GM11168 (cell line): ENCODE results near the gene TIGIT.

ENCODE experiments used
- in situ Hi-C: fragments of 300-500 bp; cut with MboI; formaldehyde crosslinking; loops from one replicate; pipeline ENCODE4 v1.12.0; 2022; ENCODE audit warnings: low sequenced_read_pairs; ENCODE audit not compliant: unreplicated experiment

The TIGIT gene

DNA sequence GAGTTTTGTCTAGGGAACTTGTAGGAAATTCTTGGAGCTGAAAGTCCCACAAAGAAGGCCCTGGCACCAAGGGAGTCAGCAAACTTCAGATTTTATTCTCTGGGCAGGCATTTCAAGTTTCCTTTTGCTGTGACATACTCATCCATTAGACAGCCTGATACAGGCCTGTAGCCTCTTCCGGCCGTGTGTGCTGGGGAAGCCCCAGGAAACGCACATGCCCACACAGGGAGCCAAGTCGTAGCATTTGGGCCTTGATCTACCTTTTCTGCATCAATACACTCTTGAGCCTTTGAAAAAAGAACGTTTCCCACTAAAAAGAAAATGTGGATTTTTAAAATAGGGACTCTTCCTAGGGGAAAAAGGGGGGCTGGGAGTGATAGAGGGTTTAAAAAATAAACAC is 15.0 kb downstream of the TIGIT start:
- in situ Hi-C loops: no loop called here

DNA sequence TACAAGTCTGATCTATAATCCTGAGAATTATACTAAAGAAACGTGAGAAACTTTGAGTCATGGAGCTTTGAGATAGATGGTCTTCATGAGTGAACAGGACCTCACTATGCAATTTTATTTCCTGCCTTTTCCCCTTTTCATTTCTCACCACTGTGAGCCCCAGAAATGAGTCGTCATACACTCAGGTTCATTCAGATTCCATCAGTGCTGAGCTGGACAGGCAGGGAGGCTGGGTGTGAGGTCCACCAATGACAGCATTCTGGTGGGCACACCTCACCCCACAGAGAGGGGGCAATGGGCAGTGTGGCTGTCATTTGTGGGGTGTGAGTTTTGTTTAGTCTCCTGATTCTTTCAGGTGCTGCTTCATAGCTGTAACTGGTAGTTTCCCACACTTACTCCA is 16.9 kb downstream of the TIGIT start:
- in situ Hi-C loops: no loop called here

DNA sequence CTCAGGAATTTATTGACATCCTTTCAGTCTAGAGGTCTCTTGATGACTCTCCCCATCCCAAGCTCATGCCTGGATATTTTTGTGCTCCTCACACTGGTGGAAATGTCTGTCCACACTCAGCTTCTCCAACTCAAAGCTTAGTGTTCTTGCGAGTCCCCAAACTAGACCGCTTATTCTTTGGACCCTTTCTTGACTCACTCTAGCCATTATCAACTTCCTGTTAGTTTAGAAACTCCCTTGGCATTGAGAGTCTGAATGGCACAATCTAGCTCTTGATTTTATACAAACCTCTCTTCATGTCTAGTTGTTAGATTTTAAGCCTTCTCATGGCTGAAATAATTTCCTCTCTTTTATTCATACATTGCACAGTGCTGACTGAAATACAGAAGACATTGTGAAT is 19.6 kb downstream of the TIGIT start:
- in situ Hi-C loops: no loop called here

DNA sequence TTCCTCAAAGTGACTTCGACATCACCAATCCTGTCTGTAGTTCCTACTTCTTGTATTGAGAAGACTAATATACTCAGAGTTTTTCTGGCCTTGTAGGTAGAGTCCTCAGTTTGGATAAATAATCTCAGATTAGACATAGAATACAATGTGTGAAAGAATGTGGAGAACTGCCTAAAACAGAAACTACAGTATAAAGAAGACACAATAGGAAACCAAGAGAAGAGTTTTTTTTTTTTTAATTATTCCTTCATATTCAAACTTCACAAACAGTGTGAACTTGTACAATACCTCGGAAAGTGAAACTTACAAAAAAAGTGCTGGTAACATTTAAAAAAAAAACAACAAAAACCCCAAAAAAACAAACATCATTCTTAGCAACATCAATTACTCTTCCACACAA is 20.5 kb downstream of the TIGIT start:
- in situ Hi-C loops: no loop called here

DNA sequence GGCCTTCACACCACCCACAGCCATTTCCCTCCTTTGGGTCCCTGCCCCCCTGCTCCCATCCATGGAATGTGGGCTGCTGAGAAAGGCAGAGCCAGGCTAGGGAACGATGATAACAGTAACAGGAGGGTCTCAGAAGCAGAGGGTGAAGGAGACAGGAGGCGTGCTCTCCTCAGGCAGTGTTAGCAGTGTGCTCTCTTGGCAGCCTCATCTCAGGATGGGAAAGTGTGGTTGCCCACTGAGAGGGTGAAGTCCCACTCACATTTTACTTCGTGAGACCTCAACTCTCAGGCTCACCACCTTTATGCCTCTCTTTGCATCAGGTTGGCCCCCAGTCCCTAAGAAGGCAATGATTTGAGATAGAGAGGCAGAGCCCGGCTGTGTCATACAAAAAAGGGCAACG is 24.5 kb downstream of the TIGIT start:
- in situ Hi-C loops: no loop called here

DNA sequence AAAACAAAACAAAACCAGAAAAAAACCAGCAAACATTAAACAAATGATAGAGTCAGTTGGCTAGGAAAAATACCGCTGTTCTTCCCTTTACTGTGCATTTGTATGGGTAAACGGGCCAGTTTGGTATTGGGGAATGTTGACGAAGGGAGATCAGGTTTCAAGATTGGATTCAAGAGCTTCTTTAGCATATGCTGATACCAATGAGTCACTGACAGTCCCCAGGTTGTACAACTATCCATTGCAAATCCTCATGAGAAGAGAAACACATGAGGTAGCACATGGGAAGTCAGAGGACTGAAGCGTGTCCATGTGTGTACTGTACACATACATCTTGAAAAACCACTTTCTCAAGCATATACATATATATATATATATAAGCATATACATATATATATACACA is 25.6 kb downstream of the TIGIT start:
- in situ Hi-C loops: no loop called here

DNA sequence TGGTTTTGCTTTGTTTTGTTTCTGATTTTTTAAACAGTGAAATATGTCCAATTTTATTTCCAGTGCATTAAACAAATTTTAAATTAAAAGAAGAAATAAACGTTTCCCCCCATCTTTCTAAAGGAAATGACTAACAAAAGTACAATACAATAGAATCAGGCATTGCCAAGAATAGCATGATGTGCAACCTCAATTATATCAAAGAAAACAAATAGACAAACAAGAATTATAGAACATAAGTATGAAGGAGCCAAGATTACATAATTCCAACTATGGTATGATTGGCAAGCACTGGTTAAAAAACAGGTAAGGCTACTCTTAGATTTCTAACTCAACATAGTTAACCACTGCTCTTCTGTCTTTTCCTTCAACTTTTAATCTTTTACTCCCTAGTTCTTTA is 26.4 kb downstream of the TIGIT start:
- in situ Hi-C loops: no loop called here

DNA sequence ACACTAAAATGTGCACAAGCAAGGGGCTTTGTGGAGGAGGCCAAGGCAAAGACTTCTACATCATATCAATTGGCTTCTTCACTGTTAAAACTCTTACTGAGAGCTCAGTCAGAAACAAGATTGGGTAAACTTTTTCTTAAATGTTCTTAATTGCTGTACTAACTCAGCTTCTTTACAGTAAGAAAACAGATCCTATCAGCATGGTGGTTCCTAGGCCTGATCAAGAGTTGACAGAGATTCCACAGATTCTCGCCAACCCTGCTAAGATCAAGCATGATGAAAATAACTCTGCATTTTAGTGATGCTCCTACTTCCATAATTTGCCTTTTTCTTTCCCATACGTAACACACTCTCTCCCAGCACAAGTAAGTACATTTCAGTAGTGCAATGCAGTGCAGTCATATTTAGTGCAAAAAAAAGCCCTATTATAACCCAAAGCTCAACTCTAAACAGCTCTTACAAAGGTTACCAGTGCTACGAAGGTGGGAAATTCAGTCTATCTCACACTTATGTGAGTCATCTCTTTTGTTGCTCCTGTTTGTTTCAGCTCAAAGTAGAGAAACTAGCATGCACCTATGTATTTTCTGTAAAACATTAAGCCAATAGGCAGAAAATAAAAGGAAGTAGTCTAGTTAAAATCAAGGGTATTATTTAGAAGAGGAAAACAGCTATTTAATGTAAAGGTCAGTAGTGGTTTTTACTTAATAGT is 29.9 kb downstream of the TIGIT start:
- in situ Hi-C loops: no loop called here

DNA sequence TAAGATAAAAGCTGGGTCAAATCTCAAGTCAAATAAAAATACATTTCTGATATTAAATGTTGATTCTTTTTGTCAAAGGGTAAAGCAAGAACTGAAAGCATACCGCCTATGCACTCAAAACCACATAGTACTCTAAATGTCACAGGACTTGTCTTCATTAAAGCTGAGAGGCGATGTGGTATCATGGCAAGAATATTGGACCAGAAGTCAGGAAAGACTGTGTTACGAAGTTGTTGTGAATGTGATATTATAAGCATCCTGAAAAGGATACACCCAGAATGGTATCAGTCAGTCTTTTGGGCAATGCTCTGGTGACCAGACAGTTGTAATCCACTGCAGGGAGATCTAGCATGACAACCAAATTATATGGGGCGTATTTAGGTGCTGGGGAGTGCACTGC is 33.8 kb downstream of the TIGIT start:
- in situ Hi-C loops: no loop called here

DNA sequence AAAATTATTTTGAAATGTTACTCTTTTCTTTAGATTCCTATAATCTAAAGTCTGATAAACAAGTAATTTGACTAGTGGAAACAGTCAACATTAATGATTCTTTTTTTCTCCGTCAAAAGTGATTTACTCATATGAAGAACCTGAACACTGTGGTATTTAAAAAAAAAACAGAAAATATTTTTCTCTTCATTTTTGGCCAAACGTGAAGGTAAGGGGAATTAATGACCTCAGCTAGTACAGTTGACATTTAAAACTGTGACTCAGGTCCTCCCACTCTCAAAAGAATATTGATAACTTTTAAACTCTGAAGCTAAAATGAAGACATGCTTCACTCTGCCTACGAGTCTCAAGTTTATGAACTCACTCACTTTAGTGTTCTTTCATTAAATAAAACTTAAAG is 34.5 kb downstream of the TIGIT start:
- in situ Hi-C loops: no loop called here

DNA sequence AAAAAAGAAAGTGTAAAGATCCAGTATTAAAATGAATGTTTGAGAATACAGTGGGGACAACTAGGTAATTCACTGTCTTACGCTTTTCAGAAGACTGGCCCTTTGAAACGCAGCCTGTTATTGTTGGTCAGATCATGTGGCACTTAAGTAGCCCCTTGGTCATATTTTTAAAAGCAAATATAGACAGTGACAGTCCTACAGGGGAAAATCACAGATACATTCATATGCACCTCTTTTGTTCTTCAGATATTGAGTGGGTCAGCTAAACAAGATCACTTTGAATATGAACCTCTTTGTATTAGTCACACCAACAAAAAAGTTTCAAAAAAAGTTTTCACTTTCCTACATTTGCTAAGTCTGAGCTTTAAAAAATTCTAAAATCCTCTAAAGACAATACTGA is 36.0 kb downstream of the TIGIT start:
- in situ Hi-C loops: no loop called here

DNA sequence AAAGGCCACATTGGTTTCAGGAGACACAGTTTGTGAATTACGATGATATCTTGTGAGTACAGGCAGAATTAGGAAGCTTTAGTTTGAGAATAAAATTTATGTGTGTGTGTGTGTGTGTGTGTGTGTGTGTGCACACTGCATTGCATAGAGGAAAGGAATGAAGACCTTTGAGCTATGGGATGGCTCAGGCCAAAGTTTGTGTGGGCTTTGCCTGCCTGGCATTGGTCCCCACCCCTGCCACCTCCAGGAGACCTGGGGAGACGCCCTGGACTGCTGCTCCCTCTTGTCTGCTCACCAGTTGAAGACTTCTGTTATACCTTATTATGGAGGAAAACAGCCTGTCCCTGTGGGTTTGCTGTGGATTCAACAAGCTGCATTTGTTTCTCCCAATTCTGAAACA is 37.2 kb downstream of the TIGIT start:
- in situ Hi-C loops: no loop called here

DNA sequence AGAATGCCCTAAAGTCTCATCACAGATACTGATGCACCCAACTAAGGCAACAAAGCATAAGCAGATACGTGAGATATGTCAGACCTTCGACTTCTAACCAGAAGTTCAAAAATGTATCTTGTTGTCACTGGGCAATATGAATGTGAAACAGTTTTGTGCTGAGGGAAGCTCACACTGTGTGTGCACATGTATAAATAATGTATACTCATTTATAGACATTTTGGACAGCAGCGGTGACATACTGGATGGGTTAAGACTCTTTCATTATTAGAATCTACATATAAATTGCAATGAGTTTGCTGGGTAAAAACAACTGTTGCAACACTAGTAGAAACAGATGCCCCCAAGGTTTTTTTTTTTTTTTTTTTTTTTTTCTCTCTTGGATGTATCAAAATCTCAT is 37.9 kb downstream of the TIGIT start:
- in situ Hi-C loops: no loop called here

DNA sequence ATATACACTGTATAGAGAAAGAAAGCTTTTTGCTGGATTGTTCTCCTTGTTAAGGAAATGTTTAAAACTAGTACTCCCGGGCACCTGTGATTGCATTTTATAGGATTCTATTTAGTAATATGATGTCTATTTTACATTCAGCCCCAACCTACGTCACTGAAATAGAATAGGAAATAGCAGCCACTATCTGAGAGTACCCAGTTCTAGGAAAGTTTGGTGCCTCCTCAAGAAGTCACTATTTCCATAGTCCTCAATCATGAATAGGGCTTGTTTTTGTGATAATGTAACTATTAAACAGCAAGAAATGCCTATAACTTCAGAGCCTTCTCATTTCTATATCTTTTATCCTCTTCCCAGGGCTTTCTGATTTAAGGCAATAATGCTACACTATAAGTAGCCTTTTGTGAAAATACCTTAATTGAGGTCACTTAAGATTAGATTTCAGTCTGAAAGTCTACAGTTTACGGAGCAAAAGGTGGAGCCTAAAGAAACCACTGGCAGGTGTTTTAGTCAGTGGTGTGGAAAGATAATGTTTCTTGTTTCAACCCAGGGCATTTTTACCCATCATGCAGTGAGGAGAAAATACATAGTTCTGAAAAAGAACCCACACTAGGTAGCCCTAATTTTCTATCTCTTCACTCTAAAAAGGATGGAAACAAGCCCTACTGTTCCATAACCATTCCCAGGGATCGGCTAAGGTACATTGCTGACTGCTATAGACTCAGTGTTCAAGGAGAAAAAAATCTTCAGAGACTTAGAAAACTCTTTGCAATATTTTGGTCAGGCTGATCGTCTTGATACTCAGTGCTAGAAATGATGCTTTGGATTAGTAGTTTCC is 38.7 kb downstream of the TIGIT start:
- in situ Hi-C loops: no loop called here

DNA sequence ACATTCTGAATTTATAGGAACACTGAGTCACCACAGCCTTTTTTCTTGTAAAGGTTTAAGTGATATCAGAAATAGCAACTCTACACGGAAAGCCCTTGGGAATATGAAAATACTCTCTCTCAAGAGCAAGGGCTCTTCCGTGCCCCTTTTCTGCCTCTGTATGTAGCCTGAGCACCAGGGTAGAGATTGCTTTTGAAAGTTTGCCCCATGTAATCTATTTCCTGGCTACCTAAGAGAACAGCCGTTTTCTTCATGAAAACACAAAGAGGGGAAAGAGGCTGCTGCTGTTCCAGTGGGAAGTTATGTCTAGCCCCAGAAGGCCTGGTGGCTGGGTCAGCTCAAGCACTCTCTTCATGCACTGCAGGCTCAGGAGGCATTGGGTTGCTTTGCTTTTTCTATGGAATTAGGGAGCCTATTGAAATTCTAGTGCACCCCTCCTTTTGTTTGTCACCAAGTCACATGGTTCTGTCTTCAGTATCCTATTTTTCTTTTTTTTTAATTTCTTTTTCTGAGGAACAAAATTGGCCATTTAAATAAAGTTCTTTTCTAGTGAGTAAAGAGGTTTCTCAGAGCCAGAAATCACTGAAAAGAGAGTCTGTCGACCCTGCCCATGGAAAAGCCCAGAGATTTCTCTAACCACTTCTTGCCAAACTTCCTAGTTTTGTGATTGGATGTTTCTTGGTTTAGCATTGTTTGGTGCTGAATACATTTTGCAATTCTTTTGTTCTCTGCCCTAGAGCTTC is 39.5 kb downstream of the TIGIT start:
- in situ Hi-C loops: no loop called here

DNA sequence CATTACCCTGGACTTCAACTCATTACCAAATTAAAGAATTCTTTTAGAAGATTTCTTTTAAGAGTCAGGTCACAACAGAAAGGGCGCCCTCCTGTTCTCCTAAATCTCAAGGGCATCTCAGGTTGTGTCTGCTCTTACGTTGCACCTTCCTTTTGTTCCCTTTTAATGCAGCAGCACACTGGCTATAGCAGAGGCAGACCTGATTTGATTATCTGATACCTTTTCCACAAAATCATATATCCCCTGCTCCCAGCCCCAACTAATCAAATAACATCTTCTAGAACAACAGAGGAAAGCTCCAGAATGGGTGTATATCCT is 40.1 kb downstream of the TIGIT start:
- in situ Hi-C loops: no loop called here

DNA sequence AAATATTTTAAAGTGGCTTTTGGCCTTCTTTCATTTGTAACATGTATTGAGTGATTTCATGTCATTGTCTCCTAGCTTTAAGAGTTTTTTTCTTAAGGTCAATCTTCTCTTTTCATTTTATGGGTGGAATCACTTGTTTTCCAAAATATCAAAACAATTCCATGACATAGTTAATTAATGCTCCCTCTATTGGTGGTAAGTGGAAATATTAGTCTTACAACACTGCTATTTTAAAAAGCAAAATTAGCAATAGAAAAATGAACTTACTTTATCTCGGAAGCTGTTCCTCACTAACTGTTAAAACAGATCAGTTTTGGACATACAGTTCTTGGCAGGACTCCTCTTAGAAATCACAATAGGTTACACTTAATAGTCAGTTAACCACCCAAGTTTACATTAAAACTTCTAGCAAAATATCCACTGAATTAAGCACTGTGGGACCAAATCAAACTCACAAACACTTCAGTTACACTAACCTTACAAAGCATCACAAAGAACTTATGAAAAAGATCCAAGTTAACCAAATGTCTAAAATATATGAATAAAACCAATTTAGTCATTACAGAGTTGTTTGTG is 42.4 kb downstream of the TIGIT start:
- in situ Hi-C loops: no loop called here

DNA sequence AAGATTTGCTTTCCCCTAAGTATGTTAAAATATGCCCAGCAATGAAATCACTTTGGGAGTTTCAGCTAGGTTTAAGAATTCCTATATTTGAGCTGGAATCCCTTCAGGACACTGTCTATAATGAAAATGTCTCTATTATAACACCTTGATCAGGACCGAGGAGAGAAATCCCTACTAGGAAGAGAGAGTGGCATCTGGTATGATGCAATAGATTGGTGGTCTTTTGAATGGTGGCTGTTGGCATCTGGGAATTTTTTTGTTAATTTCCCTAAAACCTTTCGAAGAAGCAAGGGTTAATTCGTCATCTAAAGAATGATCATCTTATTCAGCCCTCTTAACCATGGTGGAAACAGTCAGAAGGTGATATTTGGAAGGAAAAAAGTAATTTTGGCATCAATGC is 43.0 kb downstream of the TIGIT start:
- in situ Hi-C loops: no loop called here

DNA sequence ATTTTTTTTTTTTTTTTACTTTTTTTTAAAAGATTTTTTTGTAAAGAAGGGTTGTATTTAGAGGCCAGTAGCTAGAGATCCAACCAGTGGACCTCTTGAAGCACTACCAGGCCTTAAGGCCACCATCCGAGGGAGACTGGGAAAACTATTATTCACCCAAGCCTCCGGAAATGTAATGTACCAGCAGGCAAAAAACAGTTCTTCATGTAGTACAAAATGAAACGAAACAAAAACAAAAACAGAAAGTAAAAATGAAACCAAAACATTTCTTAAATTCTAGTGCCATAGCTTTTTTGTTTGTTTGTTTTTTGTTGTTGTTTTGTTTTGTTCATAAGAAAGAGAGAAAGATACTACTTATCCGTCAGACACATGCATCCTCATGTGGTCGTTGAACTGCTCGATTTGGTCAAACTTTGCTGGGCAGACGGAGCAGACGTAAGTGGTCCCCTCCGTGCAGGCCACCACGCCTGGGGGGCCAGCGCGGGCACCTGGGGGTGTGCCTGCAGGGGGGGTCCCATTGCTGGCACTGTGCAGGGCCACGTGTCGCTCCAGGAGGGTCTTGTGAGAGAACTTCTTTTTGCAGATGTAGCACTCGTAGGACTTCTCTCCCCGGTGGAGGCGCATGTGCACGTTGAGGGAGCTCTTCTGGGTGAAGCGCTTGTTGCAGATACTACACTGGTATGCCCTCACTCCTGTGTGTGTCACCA is 45.0 kb downstream of the TIGIT start:
- in situ Hi-C loops: no loop called here

DNA sequence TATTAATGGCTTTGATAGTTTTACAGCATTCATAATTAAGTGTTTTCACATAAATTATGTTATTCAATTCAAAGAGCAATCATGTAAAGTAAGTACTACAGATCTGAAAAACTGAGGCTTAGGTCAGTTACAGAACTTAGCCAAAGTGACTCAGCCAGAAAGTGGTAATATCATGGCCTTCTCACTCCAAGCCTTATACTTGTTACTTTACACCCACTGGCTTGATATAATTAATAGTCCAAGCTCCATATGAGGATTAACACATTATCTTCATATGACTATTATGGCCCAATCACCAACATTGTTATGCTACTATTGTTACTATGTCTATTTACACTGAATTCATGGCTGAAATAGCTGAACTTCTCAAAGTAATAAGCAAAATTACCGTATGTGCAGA is 50.7 kb downstream of the TIGIT start:
- in situ Hi-C loops: no loop called here
